ENCODE data around the gene ARHGEF16. TPM values are rescaled to one million over a fixed set of nuclear protein-coding genes. Genes with fewer than 3 reads are reported as not detected.

Gene ARHGEF16
- total RNA-seq, 4 donors from 2014 or later, result 0.42 to 0.98 (median 0.69) TPM

DNA sequence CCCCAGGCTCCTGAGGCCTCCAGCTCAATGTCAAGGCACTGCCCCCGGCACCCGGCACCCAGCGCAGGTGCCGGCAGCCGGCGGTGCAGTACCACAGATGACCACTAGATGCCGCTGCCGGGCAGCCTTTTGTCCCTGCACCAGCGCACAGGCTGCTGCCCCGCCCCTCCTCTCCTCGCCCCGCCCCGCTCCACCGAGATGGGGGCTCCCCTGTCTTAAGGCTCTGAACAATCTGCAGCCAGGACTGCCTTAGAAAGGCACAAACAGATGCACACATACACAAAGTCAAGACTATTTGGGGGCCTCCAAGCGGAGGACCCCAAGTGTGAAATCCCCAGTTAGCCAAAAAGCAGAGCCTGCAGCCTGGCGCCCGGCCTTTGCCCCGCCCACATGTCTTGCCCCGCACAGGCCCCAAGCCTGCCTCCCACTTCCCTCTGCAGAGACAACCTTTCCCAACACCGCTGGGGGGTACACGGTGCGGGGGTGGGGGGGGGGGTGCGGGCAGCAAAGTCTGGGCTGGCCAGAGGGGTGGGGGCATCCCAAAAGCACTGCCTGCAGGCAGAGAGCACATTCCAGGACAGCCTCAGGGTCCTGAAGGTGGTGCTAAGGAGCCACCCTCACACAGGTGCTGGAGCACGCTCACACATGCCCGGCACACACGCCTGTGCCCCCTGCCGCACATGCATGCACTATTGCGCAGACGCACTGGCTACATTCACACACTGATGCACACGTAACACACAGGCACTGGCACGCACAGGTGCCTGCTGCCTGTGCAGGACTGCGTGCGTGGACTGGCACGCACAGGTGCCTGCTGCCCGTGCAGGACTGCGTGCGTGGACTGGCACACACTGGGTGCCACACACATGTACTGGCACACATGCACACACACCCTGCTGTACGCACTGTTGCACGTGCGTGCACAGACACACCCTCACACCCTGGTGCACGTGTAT, 37.1 kb downstream of the ARHGEF16 start:
- peaks cover 0 to 35% (median 0%) of the 10 kb centered on the region in 4 donors for H3K27me3 ChIP-seq
- H3K9me3 ChIP-seq, result peaks cover 0 to 12% (median 5%) of the 10 kb centered on the region in 4 donors
- peaks cover 0 to 12% (median 10%) of the 10 kb centered on the region in 4 donors for H3K4me1 ChIP-seq
- no peak overlapping the region for H3K27ac ChIP-seq (replicated peaks in 1 of 4)
- WGBS, result no CpG with 5 or more reads among the region's 41 CpGs
- peak overlapping the region in 2 of 4 donors; percentile 1 to 4 for H3K4me3 ChIP-seq
- no peak for DNase-seq (ENCODE audit: extremely low spot score)
- peaks cover 0 to 14% (median 5%) of the 10 kb centered on the region in 4 donors for H3K36me3 ChIP-seq
- intact Hi-C loops (cut with DNase I), result loop anchor here (2.0 kb wide), 1 partner anchor 129 kb away; no protein-coding TSS in a partner anchor
- TF ChIP-seq CTCF (IDR thresholded peaks at IDR 0.05), result peak in 2 of 3 experiments; percentile 96 to 100
- TF ChIP-seq EP300 (IDR thresholded peaks at IDR 0.05), result no peak

DNA sequence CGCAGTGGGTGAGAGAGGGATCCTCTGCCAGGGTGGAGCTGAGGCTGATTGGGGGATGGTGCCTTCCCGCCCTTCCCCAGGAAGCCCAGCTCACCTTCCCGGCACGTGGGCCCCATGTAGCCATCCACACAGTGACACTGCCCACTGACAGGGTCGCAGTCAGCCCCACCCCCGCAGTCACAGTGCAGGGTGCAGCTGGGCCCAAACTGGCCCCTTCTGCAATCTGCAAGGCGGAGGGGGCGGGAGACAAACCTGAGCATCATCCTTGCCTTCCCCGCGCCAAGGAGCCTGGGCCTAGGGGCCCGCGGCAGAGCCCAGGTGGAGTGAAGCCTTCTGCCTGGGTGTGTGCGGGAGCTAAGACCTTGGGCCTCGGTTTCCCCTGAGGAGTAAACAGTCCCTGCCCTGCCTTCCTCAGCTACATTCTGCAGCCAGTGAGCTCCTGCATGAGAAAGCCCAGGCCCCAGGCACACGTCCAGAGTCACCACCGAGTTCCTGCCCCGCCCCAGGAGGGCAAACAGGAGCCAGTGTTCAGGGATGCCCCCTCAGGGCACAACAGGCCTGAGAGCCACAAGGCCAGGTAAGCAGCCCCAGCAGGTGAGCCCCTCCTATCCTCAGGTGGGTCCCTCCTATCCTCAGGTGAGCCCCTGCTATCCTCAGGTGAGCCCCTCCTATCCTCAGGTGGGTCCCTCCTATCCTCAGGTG, 38.2 kb downstream of the ARHGEF16 start:
- DNase-seq (ENCODE audit: extremely low spot score), result no peak
- intact Hi-C loops (cut with DNase I), result no loop called here
- Histone ChIP-seq H3K27me3 (peaks cover 0 to 35% (median 0%) of the 10 kb centered on the region in 4 donors), H3K9me3 (peaks cover 0 to 12% (median 5%) of the 10 kb centered on the region in 4 donors), H3K27ac (replicated peaks in 1 of 4) (no peak overlapping the region), H3K4me3 (no peak overlapping the region), H3K36me3 (peaks cover 0 to 19% (median 5%) of the 10 kb centered on the region in 4 donors), H3K4me1 (peaks cover 0 to 12% (median 10%) of the 10 kb centered on the region in 4 donors)
- WGBS, result 85% methylated on average over 4 of the region's 17 CpGs
- TF ChIP-seq EP300 (IDR thresholded peaks at IDR 0.05), result no peak
- no peak for TF ChIP-seq POLR2AphosphoS5 (IDR thresholded peaks at IDR 0.05)
- TF ChIP-seq CTCF (IDR thresholded peaks at IDR 0.05), result no peak
- no peak for TF ChIP-seq POLR2A (IDR thresholded peaks at IDR 0.05; ENCODE audit: low read depth)

- no peak for TF ChIP-seq EP300 (IDR thresholded peaks at IDR 0.05)
- TF ChIP-seq POLR2AphosphoS5 (IDR thresholded peaks at IDR 0.05), result no peak
- no peak for TF ChIP-seq CTCF (IDR thresholded peaks at IDR 0.05)
- no peak for TF ChIP-seq POLR2A (IDR thresholded peaks at IDR 0.05; ENCODE audit: low read depth)
- H3K4me1 ChIP-seq, result peaks cover 0 to 12% (median 10%) of the 10 kb centered on the region in 4 donors
- peaks cover 0 to 30% (median 3%) of the 10 kb centered on the region in 4 donors for H3K36me3 ChIP-seq
- WGBS, result 92% methylated on average over 9 of the region's 34 CpGs
- no peaks in the 10 kb centered on the region for H3K9me3 ChIP-seq
- intact Hi-C loops (cut with DNase I), result no loop called here
- H3K27me3 ChIP-seq, result peaks cover 0 to 24% (median 0%) of the 10 kb centered on the region in 4 donors
- no peak for DNase-seq (ENCODE audit: extremely low spot score)
- no peak overlapping the region for H3K4me3 ChIP-seq
- H3K27ac ChIP-seq (replicated peaks in 1 of 4), result no peak overlapping the region
These were observed 40.1 kb downstream of the ARHGEF16 start for GRCh38 chr1:3494321-3495308.
